NCI-H2107 treated with DMSO at 0.1 percent for 48 hours (cell line): ENCODE measurements around the gene E2F4.

Source experiments
- DNase-seq: peaks from one replicate; lab custom pipeline; 2025; ENCODE audit not compliant: unreplicated experiment; lab: John Stamatoyannopoulos, UW

E2F4 gene, protein sequence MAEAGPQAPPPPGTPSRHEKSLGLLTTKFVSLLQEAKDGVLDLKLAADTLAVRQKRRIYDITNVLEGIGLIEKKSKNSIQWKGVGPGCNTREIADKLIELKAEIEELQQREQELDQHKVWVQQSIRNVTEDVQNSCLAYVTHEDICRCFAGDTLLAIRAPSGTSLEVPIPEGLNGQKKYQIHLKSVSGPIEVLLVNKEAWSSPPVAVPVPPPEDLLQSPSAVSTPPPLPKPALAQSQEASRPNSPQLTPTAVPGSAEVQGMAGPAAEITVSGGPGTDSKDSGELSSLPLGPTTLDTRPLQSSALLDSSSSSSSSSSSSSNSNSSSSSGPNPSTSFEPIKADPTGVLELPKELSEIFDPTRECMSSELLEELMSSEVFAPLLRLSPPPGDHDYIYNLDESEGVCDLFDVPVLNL

DNA sequence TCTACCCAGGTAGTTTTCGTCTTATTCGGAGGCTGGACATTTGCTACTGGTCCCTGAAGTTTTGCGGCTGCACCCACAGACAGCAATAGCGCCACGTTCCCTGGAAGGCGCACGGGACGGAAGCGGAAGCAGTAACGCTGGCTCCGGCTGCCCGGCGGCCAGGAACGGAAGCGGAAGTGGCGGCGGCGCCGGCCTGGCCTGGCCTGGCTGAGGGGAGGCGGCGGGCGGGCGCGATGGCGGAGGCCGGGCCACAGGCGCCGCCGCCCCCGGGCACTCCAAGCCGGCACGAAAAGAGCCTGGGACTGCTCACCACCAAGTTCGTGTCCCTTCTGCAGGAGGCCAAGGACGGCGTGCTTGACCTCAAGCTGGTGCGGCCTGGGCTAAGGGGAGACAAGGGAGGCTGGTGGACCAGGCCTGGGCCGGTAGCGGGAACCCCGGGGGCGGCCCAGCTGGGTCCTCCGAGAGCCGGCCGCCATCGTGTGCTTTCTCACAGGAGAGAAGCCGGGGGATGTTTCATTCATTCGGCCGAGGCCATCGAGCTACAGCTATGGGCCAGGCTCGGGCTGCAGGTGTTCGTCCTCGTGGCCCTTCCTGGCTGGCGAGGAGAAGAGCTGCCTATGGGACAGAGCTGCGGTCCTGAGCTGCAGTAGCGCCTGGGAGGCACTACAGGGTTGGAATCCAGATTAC, at the start of gene E2F4:
Gene E2F4 (plus strand): TSS at position 161 of the 687 bp plus-strand sequence. CDS start 73 bp downstream, at position 234.
- peak; percentile 62 for DNase-seq

DNA sequence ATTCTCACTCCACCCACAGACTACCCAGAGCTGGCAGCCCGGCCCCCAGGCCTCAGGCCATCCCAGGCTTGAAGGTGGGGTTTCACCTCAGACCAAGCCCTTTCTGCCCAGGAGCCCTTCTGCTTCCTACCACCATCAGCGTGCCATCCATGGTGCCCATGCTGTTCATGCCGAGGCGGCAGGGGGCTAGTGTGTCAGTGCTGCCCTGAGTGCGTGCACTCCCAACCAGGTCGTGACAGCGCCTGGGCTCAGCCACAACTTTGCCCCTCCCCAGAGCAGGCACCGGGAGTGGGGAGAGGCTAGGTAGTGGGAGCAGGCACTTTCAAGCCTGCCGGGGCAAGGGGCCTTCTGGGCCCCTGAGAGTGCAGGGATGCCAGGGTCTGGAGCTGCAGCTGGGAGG, 49.6 kb upstream of the E2F4 start:
- DNase-seq, result no peak

DNA sequence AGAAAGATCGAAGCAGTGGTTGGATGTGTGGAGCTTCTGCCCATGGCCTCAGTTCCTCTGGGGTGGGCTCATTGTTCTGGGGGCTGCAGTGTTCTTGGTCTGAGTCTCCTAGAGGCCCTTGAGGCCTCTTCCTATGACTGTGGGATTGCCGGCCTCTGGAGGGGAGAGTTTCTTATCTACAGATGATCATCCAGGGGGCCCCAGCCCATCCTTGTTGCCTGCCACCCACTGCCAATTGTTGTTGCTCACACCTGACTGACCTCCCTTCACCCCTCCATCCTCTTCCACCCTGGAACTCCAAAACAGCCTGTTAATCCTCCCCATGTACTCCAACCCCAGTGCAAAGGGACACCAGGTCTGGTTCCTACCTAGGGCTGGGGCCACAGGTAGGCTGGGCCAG, 47.0 kb upstream of the E2F4 start:
- no peak for DNase-seq

DNA sequence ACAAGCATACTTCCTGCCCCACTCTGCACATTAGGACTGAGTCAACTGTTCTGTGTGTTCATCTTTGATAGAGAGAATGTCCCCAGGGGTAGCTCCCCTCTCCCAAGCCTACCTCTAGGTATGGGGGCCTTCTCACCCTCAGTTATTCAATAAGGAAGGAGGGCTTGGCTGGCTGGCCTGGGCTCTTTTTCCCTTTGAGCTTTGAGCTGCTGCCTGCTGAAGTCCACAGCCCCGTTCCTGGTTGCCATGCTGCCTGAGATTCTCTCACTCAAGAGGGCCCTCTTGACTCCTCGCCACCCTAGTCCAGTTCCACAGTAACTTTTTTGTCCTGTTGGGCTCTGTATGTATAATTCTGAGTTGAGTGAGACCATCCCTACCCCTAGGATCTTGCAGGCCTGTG, 46.2 kb upstream of the E2F4 start:
- no peak for DNase-seq

DNA sequence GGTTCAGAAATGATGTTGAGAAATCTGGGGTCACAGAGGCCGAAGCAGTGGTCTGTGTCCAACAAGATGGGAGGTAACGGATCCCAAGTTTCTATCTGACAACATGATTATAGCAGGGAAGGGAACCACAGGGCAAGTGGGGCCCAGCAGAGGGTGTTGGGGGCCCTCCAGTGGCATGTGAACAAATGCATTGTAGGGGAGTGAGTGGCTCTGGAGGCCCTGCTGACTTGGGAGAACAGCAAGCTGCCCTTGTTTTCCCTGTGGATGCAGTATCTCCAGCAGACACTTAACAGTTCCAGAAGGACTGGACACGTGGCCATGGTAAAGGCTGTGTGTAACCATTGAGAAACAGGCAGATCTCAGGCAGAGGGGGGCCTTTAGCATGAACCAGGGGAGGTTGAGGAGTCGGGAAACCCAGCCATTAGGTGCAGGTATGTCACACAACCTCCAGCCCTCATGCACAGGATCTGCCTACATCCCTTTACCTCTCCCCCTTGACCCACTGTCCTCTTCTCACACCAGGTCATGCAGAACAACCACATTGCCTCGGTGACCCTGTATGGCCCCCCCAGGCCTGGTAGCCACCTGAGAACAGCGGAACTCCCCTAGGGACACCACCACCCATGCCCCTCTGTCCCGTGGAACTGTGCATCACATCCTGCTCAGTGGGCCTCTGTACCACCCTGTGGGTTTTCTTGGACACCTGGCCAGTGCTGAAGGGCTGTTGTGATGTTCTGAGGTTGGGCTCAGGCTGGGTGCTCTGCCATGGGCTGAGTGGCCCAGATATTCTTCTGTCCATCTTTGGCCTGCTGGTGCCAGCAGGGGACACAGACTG, 45.2 kb upstream of the E2F4 start:
- no peak for DNase-seq

DNA sequence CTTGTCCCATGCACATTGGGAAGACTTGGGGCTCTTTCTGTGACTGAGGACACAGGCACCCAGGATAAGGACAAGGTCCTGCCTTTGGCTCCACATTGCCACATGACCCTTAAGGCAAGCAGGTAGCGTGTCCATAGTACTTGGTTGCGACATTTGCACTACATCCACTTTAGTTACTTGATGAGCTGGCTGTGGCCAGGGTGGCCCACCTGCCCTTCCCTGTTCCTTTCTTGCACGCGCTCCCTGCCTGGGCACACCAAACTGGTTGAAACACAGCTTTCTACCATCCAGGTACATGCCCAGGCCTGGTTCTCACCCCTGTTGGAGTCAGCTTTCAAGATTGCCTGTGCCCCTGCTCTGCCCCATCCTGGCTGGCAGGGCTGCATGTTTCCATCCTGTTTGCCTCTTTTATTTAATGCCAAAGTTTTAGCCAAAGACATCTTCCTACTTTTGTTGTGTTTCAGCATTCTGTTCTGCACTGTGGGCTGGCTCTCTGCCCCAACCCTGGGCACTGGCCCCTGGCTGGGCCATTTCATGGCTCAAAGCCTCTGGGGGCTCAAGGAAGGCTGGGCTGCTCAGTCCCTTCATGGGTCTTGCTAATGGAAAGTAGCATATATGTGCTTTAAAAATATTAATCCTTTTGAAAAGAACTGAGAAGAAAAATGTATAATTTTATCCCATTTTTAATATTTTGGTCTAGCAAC, 44.4 kb upstream of the E2F4 start:
- DNase-seq, result no peak

DNA sequence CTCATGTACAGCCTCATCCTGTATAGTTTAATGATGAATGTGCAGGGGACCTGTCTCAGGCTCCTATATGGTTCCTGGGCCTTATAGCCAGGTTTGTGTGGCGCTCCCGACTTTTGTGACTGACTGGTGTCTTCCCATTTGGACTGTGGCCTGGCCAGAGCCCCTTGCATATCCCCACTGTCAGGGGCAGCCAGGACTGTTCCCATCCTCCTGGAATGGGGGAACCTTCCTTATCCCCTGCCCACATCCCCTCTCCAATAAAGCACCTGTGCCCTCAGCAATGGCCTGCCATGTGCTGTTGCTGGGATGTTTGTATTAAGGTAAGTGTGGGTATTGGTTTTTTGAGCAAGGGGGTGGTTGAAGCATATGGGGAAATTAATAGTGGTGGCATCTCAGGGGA, 43.7 kb upstream of the E2F4 start:
- DNase-seq, result no peak

DNA sequence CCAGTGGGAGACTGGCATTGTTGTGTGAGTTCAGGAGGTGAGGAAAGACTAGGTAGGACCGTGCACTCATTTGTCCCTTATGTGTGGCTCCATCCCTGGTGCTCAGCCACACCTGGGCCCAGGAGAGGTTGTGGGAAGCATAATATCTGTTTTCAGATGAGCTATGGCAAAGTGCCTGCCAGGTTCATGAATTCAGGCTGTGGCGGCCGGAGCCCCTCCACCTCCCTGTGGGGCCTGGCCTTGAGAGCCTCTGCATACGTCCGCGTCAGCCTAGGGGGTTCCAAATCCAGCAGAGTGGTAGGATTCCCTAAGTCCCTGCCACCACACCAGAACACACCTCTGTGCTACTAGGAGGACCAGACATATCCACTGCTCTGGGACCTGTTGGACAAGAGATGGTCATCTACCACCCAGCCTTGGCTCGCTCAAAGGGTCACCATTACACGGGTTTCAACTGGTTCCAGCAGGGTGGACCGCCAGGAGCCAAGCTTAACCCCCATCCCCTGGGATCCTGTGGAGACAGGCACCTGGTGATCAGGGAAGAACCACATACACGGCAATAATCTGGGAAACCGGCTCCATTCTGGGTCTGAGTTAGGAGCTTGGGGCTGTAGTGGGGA, 43.2 kb upstream of the E2F4 start:
- DNase-seq, result no peak

DNA sequence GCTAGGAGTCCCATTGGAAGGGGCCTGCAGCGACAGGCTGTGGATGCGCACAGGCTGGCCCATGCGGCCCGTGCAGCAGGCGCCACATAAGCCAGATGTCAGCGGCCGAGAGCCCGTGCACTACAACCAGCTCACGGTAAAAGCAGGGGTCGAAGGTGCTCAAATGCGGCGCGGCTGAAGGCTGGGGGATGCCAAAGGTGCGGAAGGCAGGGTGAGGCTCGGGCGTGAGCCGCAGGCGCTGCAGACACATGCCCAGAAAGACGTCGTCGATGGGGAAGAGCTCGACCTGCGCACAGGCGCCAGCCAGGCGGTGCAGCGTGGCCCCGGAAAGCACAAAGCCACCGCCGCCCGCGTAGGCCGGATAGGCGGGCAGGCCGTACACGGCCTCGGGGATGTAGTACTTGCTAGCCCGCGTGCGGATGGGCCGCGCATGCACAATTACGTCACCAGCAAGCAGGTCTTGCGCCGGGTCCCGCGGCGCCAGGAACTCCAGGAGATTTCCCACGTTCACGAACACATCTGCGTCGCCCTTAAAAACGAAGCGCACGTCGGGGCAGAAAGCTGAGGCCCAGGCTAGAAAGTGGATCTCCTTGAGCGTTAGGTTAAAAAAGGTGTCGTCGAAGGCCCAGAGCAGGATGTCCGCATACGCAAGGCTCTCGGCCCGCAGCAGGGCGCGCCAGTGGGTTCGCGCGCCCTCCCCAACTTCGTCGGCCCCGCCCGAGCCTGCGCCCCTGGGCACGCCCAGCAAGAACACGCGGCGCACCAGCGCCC, 42.5 kb upstream of the E2F4 start:
- DNase-seq, result no peak

DNA sequence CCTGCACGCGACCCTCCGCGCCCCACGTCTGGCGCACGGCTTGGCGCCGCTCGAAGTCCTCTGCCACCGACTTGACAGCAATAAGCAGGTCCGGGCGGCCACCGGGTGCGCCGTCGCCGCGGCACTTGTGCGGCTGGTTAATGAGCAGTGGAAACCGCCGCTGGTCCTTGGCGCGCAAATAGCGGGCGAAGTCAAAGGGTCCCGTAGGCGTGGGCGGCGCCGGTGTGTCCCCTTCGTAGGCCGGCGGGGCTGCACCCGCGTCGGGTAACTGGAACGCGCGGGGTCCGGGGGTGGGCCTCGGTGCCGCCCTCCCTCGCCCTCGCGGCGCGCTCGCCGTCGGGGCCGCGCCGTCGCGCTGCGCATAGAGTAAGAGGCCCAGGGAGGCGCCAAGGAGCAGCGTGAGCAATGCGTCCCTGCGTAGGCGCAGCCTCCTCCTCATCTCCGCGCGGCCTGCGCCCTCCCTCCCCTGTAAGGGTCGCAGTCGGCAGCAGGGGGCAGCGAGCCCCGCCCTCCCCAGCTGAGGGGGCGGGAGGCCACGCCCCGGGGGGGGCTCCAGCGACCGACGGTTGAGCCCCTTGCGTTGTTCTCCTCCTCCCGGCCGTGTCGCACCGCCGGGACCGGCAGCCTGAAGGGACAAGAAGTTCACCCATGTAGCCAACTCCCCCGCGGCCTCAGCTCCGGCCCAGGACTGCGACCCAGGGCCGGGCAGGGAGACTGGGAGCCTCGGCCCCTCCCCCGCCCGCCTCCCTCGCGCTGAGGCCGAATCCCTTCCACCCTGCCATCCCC, 41.7 kb upstream of the E2F4 start:
- no peak for DNase-seq

DNA sequence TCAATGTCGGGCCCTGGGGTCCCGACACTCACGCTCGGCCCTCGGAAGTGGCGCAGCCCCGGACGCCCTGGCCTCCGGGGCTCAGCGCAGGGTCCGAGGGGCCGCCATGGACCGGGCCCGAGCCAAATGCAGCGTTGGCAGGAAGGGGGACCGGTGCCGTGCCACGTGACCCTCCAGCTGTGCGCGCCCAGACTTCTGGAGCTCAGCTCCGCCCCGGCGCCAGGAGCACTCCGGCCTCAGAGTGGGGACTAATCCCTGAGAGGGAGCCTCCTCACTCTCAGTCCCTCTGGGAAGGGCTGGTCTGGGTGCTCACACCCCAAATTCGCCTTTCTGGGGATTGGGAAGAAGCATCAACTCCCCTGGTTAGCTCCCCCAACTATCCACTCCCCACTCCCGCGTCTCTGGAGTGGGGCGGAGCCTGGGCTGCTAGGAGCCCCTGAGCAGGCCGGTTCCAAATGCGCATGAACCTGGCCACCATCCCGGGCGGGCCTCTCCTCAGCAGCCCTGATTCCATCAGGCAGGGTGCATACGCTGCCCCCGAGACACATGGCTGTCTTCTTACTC, 41.0 kb upstream of the E2F4 start, which contains the start of gene B3GNT9:
Gene B3GNT9 (minus strand): TSS at position 166 of the 564 bp plus-strand sequence. CDS start 513 bp downstream, outside the sequence.
- peak; percentile 16 for DNase-seq

DNA sequence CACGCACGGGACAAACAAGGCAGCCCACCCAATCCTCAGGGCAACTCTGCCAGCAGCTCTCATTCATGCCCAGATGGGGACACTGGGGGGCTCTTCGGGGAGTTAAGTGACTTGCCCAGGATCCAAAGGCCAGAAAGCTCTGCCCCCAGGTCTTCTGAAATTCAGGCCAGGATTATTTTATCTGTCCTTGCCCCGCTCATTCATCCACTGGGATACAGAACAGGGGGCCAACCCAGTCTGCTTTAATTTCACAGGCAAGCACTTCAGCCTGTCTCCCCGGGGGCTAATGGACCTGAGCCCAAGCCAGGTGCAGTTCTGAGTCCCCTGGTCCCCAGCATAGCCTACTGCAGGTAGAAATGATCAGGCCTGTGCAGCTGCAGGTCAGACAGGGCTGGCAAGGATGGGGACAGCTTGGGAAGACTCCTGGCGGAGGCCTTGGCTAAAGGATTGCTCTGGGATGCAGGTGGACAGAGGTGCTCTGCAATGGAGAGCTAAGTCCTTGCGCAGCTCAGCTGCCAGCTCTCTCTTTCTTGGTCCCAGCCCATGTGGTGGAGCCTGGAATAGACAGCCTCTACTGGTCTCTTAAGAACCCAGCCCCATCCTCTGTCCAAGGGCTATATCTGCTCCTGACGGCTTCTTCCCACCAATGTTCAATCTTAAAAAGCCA, 40.4 kb upstream of the E2F4 start:
- DNase-seq, result no peak

DNA sequence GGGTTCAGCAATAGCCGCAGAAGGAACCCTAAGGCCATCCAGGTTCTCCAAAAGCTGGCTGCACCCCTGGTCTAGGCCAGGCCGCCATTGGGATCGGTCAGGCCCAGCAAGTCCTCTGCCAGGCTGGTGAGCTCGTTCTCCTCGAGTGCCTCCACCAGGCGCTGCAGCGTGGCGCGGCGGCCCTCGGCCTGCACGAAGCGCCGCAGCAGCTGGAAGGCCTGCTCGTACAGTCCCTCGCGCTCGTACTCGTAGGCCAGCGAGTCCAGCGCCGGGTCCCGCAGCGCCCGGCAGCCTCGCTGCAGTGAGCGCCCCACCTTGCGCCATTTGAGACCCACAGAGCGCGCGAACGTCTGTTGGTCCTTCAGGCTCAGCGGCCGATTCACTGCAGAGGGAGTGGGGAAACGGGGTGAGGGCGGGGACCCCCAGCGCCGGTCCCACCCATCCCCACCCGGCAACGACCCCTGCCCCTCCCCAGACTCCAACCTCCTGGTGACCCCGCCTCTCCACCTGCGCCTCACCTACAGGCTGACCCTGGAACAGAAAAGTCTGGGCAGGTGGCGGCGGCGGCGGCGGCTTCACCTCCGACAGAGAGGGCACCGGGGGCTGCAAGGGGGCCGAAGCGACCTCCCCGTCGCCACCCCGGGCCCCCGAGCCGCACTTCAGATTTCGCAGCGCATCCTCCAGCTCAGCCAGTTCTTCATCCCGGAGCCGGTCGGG, 37.2 kb upstream of the E2F4 start:
- DNase-seq, result no peak

DNA sequence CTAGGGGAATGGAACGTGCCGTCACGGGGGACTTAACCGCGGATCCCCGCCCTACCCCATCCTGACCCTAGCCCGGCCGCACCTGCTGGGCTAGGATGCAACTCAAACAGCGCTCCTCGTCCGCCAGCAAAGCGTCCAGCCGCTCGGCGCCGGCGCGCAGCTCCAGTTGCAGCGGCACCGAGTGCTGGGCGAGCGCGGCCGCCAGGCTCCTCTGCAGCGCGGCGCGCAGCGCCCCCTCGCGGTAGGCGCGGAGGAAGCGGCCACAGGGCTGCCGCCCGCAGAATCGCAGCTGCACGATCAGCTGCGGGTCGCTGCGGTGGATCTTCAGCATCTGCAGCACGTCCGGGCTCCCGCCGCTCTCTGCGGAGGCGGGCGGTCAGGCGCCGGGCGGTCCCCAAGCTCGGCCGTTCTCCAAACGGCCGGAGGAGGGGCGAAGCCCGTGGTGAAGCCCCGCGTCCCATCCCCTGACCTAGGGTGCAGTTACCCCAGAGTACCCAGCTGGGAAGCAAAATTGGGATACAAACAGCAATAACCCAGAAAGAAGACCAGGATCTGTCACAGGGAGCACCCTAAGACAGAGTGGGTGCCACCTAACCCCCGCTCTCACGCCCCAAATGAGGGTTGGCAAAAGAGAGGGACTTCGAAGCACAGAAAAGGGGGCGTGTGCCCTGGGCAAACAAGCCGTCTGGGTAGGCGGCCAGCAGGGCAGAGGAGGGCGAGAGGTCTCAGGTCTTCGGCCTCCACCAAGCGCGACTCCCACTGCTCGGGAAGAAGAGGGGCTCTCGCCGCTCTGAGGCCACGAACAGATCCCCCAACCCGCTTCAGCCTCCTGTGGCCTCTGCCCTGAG, 36.4 kb upstream of the E2F4 start:
- DNase-seq, result no peak

DNA sequence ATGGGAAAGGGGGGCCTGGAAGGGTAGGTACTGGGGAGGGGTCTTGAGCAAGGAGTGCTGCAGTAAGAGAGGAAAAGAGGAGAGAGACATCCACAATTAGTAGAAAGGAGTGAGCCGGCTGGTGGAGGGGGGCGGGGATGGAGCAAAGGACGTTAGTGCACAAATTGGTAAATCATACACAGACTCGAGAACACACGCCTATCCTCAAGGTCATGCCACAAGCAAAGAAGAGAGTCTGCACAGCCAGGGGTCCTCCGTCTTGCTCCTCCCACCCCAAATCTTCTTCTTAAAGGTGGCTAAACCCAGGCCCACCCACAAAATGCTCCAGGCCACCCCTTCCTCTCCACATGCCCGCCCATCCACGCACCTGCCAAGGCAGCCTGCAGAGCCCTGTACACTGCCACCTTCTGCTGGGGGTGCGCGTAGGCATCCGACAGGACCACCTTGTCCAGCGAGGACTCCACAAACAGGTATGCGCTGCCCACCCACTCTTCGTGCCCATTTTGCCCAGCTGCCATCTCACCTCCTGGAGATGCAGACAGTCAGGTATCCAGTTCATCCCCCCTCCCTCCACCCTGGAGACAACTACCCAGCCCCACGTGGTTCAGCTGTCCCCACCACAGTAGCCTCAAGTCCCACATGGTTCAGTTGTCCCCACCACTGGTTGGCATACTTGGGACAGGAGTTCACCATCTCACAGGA, 35.7 kb upstream of the E2F4 start:
- DNase-seq, result no peak
